GM19043 (cell line): ENCODE measurements around the gene FGF14.
"Not testable (repeated sequence)": the region's sequence is repeated elsewhere in the genome, so short reads cannot be mapped to it uniquely, and the experiment has no call there.

Experiments used
- ATAC-seq: cut with Tn5 transposase; IDR thresholded peaks from one replicate; pipeline ENCODE4 v1.9.1; 2021; ENCODE audit warnings: low read depth; ENCODE audit not compliant: unreplicated experiment

Gene FGF14

DNA sequence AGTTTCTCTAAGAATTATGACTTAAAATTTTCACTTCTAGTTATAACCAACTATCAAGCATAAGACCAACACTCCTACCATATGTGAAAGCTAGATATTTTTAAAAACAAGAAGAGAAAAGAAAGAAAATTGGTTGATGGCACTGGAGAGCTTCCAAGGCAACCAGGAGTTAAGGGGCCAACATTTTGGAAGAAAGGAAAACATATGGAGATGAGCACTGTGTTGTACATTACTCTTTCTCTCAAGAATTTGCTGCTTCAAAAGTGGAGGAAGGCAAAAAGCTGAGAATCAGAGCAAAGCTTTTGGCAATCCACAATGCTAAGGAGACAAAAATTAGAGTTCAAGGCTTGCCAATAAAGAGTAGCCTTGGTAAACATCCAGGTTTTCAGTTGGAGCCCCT, 503.2 kb downstream of the FGF14 start:
- ATAC-seq, result no peak

- ATAC-seq, result no peak
Measured at GRCh38 chr13:101896541-101896940, 505.3 kb downstream of the FGF14 start.

DNA sequence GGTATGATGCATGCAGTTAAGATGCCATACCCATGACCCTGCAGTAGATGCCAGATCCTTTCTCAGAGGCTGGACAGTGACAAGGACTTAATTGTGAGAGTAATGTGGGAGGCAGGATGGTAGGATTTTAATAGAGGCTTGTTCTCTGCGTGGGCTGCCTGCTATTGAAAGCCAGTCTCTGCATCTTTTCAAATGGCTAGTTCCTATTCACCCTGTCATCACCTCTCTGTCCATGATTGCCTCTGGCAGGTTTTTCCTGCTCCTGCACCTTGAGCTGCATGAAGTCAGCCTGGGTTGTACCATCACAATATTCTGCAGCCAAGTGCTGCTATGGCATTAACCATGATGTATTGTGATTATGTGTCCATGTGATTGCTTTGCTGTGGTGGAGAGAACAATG, 508.8 kb downstream of the FGF14 start:
- ATAC-seq, result no peak

- ATAC-seq, result no peak
Measured at GRCh38 chr13:101892296-101892695, 509.6 kb downstream of the FGF14 start.

DNA sequence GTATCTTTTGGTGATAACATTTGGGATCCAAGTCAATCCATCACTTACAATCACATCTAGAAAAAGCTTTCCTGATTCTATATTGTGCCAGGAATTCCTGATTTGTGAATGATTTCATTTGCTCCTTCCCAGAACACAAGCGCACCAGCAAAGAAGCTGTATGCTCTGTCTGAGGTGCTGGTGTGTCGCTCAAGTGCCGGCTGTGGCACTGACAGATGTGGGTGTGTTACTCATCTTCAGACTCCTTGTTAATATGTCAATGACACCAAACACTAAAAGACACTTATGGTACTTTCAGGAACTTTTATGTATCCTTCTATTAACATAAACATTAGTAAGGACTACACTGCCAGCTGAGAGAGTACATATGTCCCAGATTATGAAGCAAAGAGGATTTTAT, 520.3 kb downstream of the FGF14 start:
- ATAC-seq, result no peak

GRCh38 chr13:101880581-101880980, 521.3 kb downstream of the FGF14 start:
- no peak for ATAC-seq

DNA sequence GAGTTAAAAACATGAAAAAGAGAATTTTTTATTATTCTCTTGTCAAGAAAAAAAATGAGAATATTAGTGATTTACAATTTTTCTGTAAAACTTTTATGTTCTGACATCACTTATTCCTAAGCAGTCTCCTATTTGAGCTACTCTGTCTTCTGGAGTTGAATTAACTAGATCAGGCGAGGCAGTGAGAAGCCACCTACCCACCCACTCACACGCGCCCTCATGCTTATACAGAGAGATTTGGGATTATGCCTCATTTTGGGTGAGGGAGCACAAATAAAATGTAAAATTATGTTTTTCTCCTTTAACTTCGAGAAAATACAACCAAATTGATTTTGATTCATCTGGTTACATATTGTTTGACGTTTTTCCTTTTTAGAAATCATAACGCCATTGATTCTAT, 524.9 kb downstream of the FGF14 start:
- ATAC-seq, result no peak

- no peak for ATAC-seq
Measured at GRCh38 chr13:101875717-101876393, 526.0 kb downstream of the FGF14 start.

GRCh38 chr13:101875091-101875490, 526.8 kb downstream of the FGF14 start:
- ATAC-seq, result no peak

GRCh38 chr13:101869553-101869952, 532.3 kb downstream of the FGF14 start:
- peak; percentile 84 for ATAC-seq

GRCh38 chr13:101868585-101869469, 533.0 kb downstream of the FGF14 start:
- peak; percentile 8 for ATAC-seq

DNA sequence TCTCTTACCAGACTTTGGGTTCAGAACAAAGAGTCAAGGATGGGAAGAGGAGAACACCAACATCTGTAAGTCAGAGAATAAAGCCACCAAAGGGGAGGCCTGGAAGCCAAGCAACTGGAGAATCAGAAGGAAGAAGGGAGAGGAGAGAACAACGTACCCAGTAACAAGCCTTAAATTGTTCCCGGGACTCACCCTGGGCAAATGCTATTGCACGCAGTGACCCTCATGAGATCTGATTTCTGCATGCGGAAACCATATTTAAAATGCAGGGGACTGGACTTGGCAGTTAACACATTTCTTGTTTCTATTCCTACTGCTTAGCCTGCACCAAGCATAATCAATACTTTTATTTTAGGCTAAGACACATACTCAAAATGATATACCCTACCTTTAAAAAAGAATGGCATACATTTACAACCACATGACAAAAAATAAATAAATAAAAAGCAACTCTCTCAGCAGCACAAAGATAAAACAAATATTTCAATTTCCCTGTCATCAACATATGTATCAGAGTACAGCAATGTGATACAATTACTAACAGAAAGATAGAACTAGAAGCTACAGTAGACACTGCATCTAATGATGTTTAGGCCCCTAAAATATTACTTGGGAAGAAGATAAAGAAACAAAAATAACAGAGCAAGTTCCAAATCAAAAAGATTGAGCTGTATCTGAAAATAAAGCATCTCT, 534.8 kb downstream of the FGF14 start:
- ATAC-seq, result no peak

DNA sequence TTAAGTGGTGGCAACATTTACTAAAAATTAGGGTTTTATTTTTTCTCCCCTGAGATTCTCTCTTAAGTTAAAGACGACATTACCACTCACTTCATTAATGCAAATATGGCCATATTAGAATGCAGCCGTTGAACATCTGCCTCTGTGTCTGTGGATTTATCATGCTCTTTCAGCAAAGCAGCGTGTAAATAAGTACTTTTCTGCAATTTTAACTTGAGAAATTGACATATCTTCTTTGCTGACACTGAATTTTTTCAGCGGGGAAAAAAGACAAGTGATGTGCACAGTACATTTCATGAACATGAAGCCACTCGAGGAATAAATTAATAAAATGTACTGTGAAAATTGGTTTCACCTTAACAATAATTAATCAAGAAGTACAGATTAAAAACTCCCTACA, 543.0 kb downstream of the FGF14 start:
- ATAC-seq, result no peak

- ATAC-seq, result no peak
Measured at GRCh38 chr13:101846701-101847100, 555.1 kb downstream of the FGF14 start.

DNA sequence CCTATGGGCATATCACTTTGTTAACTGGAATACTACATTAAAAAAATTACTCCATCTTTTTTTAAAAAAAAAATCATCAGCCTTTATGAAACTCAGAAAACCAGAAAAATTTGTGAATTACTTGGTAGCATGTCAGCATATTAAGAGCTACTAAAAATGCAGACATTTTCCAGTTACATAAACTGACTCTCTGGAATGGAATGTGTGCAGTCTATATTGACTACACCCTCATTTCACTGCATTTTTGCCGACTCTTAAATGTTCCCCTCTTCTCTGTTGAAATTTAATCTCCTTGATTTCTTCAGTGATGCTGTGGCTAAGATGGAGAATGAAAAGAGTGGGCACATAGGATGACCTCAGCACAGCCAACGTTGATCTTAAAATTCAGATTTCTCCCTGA, 555.6 kb downstream of the FGF14 start:
- ATAC-seq, result no peak

DNA sequence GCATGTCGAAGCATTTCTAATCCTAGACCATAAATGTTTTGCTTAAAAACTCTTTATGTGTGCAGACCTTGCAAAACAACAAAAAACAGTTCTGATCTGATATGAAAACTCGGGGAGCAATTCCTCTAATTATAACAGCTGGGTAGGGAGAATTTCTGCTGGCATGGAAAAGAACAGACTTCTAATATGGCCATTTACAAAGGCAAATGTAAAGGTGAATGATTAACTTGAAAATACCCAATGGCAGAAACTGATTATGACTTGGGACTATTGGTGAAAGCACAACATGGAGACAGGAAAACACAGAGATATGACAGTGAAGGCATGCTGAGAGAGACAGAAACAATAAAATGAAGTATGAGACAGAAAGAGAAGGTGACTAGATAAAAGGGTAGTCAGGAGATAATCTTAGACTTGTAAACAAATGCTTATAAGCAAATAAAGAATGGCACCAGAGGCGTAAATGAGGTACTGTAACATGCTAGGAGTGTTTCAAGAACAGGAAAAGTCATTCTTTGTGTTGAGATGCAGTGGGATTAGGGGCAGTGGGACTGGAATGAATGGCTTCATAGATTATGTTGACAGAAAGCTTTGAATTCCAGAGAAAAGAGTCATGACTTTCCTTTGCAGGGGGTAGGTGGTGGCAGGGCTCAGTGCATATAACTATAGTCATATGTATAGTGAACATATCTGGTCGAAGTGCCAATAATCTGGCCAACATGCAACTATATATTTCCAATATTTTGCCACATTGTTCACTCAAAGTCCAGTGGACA, 556.4 kb downstream of the FGF14 start:
- ATAC-seq, result no peak

GRCh38 chr13:101841698-101842097, 560.1 kb downstream of the FGF14 start:
- no peak for ATAC-seq

GRCh38 chr13:101838323-101838722, 563.5 kb downstream of the FGF14 start:
- no peak for ATAC-seq

DNA sequence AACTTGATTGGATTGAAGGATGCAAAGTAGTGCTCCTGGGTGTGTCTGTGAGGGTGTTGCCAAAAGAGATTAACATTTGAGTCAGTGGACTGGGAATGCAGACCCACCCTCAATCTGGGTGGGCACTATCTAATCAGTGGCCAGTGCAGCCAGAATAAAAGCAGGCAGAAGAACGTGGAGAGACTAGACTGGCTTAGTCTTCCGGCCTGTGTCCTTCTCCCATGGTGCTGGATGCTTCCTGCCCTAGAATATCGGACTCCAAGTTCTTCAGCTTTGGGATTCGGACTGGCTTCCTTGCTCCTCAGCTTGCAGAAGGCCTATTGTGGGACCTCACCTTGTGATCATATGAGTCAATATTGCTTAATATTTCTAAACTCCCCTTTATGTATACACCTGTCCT, 564.1 kb downstream of the FGF14 start:
- not testable (repeated sequence) for ATAC-seq

- no peak for ATAC-seq
Measured at GRCh38 chr13:101837288-101837687, 564.6 kb downstream of the FGF14 start.

DNA sequence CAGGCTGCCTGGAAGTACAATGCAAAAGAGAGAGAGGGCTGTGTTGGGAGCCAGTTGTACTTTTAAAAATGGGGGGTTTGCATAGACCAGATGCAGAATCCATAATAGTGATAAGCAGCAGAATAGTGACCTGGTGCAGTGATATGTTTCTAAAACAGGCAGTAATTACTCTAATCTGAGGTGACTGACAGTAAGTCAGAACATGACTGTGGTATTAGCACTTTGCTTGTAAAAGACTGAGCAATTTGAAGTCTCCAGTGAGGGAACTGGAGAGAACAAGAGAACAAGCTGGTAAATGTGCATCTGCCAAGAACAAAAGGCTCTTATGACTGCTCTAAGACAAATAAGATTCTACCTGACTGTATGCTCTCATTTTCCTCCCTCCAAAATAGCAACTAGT, 565.9 kb downstream of the FGF14 start:
- ATAC-seq, result no peak
